ENCODE data around the gene TFF2. TPM values are rescaled to one million over a fixed set of nuclear protein-coding genes. Genes with fewer than 3 reads are reported as not detected.

TFF2 gene
- total RNA-seq, 3 donors from 2014 or later = 1.1 to 1.7 TPM; not detected in 1

DNA sequence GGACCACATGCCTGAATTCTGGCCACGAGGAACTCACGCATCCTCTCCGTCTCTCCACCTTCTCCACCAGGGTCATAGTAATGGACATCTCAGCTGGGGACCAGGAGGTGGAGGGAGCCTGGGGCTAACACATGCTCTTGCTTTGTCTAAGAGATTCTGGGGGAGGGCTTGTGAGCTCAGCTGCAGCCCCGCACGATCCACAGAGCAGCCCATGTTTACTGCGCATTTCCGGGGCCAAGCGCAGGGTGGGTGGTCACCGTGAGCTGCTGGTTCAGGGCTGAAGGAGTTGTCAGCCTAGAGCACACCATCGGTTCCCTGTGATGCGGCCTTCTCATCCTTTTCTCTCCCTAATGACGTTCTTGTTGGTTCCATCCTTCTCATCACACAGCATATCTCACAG lies 7.5 kb upstream of the TFF2 start:
- intact Hi-C loops (cut with DNase I, micrococcal nuclease) = no loop called here
- ATAC-seq (no peak), DNase-seq (peak in 1 of 3 donors; percentile 6)
- no peaks in the 10 kb centered on the region for H3K36me3 ChIP-seq (ENCODE audit: low read depth)
- H3K4me1 ChIP-seq (ENCODE audit: low read depth) = no peaks in the 10 kb centered on the region
- no peak for TF ChIP-seq CTCF (IDR thresholded peaks at IDR 0.05)
- H3K9me3 ChIP-seq = peaks cover 4% of the 10 kb centered on the region
- no peak overlapping the region for H3K4me3 ChIP-seq

DNA sequence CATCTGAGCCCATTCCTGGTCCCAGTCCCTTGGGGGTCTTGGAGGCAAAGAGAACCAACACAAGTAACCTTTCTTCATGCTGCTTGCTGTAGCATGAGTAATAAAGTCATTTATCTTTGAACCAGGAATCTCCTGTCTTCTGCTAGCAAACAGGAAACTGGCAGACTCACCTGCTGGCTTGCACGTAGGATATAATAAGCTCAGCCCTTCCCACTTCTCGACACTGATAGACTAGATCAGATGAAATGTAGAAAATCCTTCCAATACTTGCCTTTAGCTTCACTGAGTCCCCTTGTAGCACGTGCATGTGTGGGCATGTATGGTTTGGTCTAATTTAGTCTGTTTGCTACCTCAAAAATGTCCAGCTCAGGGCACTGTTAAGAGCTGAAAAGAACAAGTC lies 6.5 kb upstream of the TFF2 start:
- Histone ChIP-seq H3K4me1 (ENCODE audit: low read depth) (no peaks in the 10 kb centered on the region), H3K36me3 (ENCODE audit: low read depth) (no peaks in the 10 kb centered on the region), H3K4me3 (no peak overlapping the region), H3K9me3 (peaks cover 4% of the 10 kb centered on the region)
- no peak for TF ChIP-seq CTCF (IDR thresholded peaks at IDR 0.05)
- peak in 1 of 3 donors; percentile 11 for DNase-seq
- intact Hi-C loops (cut with DNase I, micrococcal nuclease) = no loop called here
- ATAC-seq = peak; percentile 82

DNA sequence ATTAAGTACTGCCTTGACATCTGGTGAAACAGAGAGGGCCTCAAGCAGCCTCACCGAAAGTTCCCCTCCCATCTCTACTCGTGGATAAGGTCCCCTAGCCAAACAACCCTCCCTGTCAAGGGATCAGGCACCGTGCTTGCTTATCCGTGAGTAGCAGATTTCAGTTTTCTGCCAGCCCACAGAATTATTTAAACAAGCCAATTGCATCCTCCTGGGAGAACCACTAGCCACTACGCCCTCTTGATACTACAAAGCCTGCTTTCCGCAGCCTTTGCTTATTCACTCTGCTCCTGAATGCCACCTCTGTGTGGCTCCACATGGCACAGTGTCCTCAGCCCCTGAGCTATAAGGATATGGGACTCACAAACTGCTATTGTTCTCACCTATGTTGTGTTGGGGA lies 5.9 kb upstream of the TFF2 start:
- no peaks in the 10 kb centered on the region for H3K36me3 ChIP-seq (ENCODE audit: low read depth)
- intact Hi-C loops (cut with DNase I, micrococcal nuclease) = no loop called here
- no peaks in the 10 kb centered on the region for H3K4me1 ChIP-seq (ENCODE audit: low read depth)
- TF ChIP-seq CTCF (IDR thresholded peaks at IDR 0.05) = no peak
- ATAC-seq (no peak), DNase-seq (no peak)
- H3K9me3 ChIP-seq = peaks cover 4% of the 10 kb centered on the region
- H3K4me3 ChIP-seq = no peak overlapping the region

DNA sequence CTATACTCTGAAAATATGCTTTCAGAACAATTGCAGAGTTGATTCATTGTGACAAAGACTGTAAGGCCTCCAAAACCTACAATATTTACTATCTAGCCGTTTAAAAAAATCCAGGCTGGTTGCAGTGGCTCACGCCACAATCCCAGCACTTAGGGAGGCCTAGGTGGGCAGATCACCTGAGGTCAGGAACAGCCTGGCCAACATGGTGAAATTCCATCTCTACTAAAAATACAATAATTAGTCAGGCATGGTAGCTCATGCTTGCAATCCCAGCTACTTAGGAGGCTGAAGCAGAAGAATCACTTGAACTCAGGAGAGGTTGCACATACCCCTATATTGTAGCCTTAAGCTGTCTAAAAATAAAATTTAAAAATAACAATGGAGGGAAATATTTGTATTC lies 5.3 kb upstream of the TFF2 start:
- H3K4me1 ChIP-seq (ENCODE audit: low read depth) = no peaks in the 10 kb centered on the region
- no peak overlapping the region for H3K4me3 ChIP-seq
- no peaks in the 10 kb centered on the region for H3K36me3 ChIP-seq (ENCODE audit: low read depth)
- no peak for TF ChIP-seq CTCF (IDR thresholded peaks at IDR 0.05)
- DNase-seq (peak in 1 of 3 donors; percentile 1), ATAC-seq (no peak)
- intact Hi-C loops (cut with DNase I, micrococcal nuclease) = no loop called here
- H3K9me3 ChIP-seq = peaks cover 4% of the 10 kb centered on the region

DNA sequence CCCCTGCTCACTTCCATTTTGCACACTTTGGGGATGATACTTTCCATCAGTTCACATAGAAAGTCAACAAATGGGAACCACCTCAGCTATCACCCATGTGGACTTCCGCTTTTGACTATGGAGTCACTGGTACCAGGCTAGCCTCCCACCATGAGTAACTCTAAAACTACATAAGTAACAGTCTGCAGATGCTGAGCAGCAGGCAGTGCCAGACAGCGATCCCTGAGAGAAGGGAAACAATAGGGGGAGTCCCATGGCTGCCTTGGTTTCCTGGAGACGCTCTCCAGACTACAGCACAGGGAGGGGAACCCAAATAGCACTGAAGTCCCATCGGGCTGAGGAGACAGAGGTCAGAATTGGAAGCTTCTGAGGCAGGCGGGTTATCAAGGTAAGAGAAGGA lies 2.8 kb upstream of the TFF2 start:
- no peak for TF ChIP-seq CTCF (IDR thresholded peaks at IDR 0.05)
- no peak for DNase-seq
- Histone ChIP-seq H3K4me1 (ENCODE audit: low read depth) (no peaks in the 10 kb centered on the region), H3K9me3 (peaks cover 4% of the 10 kb centered on the region), H3K4me3 (no peak overlapping the region), H3K36me3 (ENCODE audit: low read depth) (no peaks in the 10 kb centered on the region)
- no peak for ATAC-seq
- intact Hi-C loops (cut with DNase I, micrococcal nuclease) = no loop called here

GRCh38 chr21:42352441-42353095 lies 1.8 kb upstream of the TFF2 start:
- no peaks in the 10 kb centered on the region for H3K36me3 ChIP-seq (ENCODE audit: low read depth)
- peaks cover 4% of the 10 kb centered on the region for H3K9me3 ChIP-seq
- intact Hi-C loops (cut with DNase I, micrococcal nuclease) = no loop called here
- no peak overlapping the region for H3K4me3 ChIP-seq
- ATAC-seq (peak; percentile 18), DNase-seq (no peak)
- no peak for TF ChIP-seq CTCF (IDR thresholded peaks at IDR 0.05)
- H3K4me1 ChIP-seq (ENCODE audit: low read depth) = no peaks in the 10 kb centered on the region
